ENCODE data around the gene HMCN2.

DNA sequence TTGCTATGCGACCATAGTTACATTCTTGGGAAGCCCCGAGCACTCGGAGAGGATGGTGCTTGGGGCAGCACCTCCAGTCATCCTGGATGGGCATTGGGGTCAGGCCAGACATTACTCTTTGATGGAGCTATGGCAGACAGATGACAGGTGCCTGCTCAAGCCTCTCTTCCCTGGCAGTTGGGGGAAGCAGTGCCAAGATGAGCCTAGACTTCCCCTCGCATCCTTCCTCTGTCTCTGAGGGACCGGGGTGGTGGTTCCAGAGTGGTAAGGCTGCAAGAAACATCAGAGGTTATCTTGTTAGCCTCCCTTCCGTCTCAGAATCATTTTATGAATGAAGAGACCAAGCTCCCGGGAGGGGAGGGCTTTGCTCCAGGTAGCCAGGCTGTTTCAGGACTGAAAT, 2.8 kb upstream of the HMCN2 start:
- TF ChIP-seq POLR2AphosphoS5 (IDR thresholded peaks at IDR 0.05; ENCODE audit: insufficient read depth, low read depth, low read length) (no peak), CTCF (IDR thresholded peaks at IDR 0.05; ENCODE audit: extremely low read depth in 1 of 2, insufficient read depth in 1 of 2, low read depth in 1 of 2, low read length in 2 of 2) (no peak), EZH2 (IDR thresholded peaks at IDR 0.05; ENCODE audit: borderline replicate concordance, low read depth, low read length, severe bottlenecking) (no peak), POLR2A (IDR thresholded peaks at IDR 0.05; ENCODE audit: low read depth, low read length) (no peak), GATA2 (IDR thresholded peaks at IDR 0.05; ENCODE audit: insufficient read depth, insufficient read length, low read depth, low read length) (no peak), MYC (IDR thresholded peaks at IDR 0.05; ENCODE audit: low read depth, low read length) (no peak)
